GM12878 (cell line): ENCODE results near the gene TACR2. TPM values are rescaled to one million over a fixed set of nuclear protein-coding genes. Genes with fewer than 3 reads are reported as not detected.

ENCODE experiments used
- ATAC-seq: fragments of 200-7000 bp; cut with Tn5 transposase; 3 replicates; pipeline ENCODE4 v1.9.1; 2020; ENCODE audit warnings: mild to moderate bottlenecking, moderate library complexity
- BruUV-seq: library from RNA; stranded (reverse); fragments of 400-500 nt; replicated peaks from 2 replicates; lab custom pipeline; 2021; lab: Mats Ljungman, UMichigan
- CTCF ChIA-PET: fragments of 300-600 bp; sonication (Branson Sonifier 250); formaldehyde crosslinking; extraction: SDS; loops from one replicate; lab custom pipeline; 2021; ENCODE audit warnings: inconsistent platforms; lab: Yijun Ruan, JAX
- POLR2A ChIA-PET: fragments of 350-600 bp; formaldehyde crosslinking; extraction: SDS; loops from one replicate; lab custom pipeline; 2021; ENCODE audit warnings: inconsistent platforms; lab: Charles Lee
- RAD21 ChIA-PET: fragments of 300-600 bp; sonication (Branson Sonifier 250); formaldehyde crosslinking; loops from one replicate; lab custom pipeline; 2023; ENCODE audit warnings: antibody characterized with exemption; ENCODE audit not compliant: unreplicated experiment; lab: Charles Lee
- SMC1A ChIA-PET: fragments of 300-600 bp; sonication (Branson Sonifier 250); formaldehyde crosslinking; loops from one replicate; lab custom pipeline; 2023; ENCODE audit not compliant: unreplicated experiment, uncharacterized antibody; lab: Charles Lee
- DNase-seq: peaks from one replicate; pipeline ENCODE4 v3.0.0-alpha.2; 2011; ENCODE audit warnings: low read depth, low spot score
- FAIRE-seq: peaks from 3 replicates; lab custom pipeline; 2011; peaks lifted over from hg19 to GRCh38; lab: Jason Lieb, UNC
- H2AFZ ChIP-seq: 2 replicates; pipeline ENCODE4 v1.6.0; 2011; ENCODE audit warnings: low read depth, low read length, control low read depth; ENCODE audit not compliant: control insufficient read depth
- H3K27ac ChIP-seq: 2 replicates; pipeline ENCODE4 v1.5.1; 2011; ENCODE audit warnings: control low read depth; ENCODE audit not compliant: control insufficient read depth, insufficient read depth
- H3K27me3 ChIP-seq, 2 experiments: replicated peaks in 1 of 2; 2 replicates each; pipeline versions ENCODE4 v1.6.0 to v1.6.1; 2011; ENCODE audit warnings: low read length in 1 of 2; ENCODE audit not compliant: control insufficient read depth in 2 of 2, insufficient read depth in 2 of 2
- H3K36me3 ChIP-seq, 2 experiments: 2 replicates each; pipeline ENCODE4 v1.5.1; 2011; ENCODE audit warnings: low read length in 1 of 2; ENCODE audit not compliant: control insufficient read depth in 2 of 2, insufficient read depth in 2 of 2
- H3K4me1 ChIP-seq: 2 replicates; pipeline ENCODE4 v1.6.1; 2011; ENCODE audit warnings: mild to moderate bottlenecking, low read length, moderate library complexity, mixed read lengths; ENCODE audit not compliant: control insufficient read depth, insufficient read depth
- H3K4me2 ChIP-seq: 2 replicates; pipeline ENCODE4 v1.6.0; 2011; ENCODE audit warnings: control low read depth; ENCODE audit not compliant: control insufficient read depth, insufficient read depth
- H3K4me3 ChIP-seq: fragments of 200-600 bp; sonication (generic); 2 replicates; pipeline ENCODE4 v1.5.1; 2016
- H3K79me2 ChIP-seq: 2 replicates; pipeline ENCODE4 v1.6.0; 2011; ENCODE audit warnings: low read length; ENCODE audit not compliant: control insufficient read depth, insufficient read depth
- H3K9ac ChIP-seq: 2 replicates; pipeline ENCODE4 v1.8.0; 2011; ENCODE audit warnings: low read length, control low read depth, mixed read lengths; ENCODE audit not compliant: control insufficient read depth, insufficient read depth
- H3K9me3 ChIP-seq: replicated peaks from 3 replicates; pipeline ENCODE4 v1.5.1; 2011; ENCODE audit warnings: mild to moderate bottlenecking, low read length; ENCODE audit not compliant: control insufficient read depth, insufficient read depth
- H4K20me1 ChIP-seq: 2 replicates; pipeline ENCODE4 v1.6.0; 2011; ENCODE audit not compliant: control insufficient read depth, insufficient read depth
- ASH2L ChIP-seq: fragments of 300-600, 200-600 bp; sonication (generic); IDR thresholded peaks from 2 replicates; pipeline ENCODE4 v1.6.1; 2017; ENCODE audit warnings: low read depth, mild to moderate bottlenecking, borderline replicate concordance
- BHLHE40 ChIP-seq, 2 experiments: fragments of 450-650 bp in 1 of 2; IDR thresholded peaks; 2 replicates each; pipeline ENCODE4 v1.6.1; 2011 to 2017; ENCODE audit warnings: low read depth in 2 of 2, borderline replicate concordance in 1 of 2, improper control_type of control experiment in 1 of 2, low read length in 1 of 2, mild to moderate bottlenecking in 1 of 2
- CEBPB ChIP-seq, 2 experiments: fragments of 150-350 bp in 1 of 2; IDR thresholded peaks; 2 replicates each; pipeline ENCODE4 v1.6.1; 2012 to 2014; ENCODE audit warnings: low read depth in 2 of 2, low read length in 2 of 2, borderline replicate concordance in 1 of 2, inconsistent platforms in 1 of 2
- CHD4 ChIP-seq: fragments of 200-600 bp; sonication (generic); IDR thresholded peaks from 2 replicates; pipeline ENCODE4 v1.6.1; 2016; ENCODE audit warnings: mild to moderate bottlenecking
- HDAC2 ChIP-seq: fragments of 200-600 bp; sonication (generic); IDR thresholded peaks from 2 replicates; pipeline ENCODE4 v1.6.1; 2017
- LARP7 ChIP-seq: fragments of 450-650 bp; IDR thresholded peaks from 2 replicates; pipeline ENCODE4 v1.6.1; 2017; ENCODE audit warnings: mild to moderate bottlenecking
- MAX ChIP-seq: IDR thresholded peaks from 2 replicates; pipeline ENCODE4 v1.6.1; 2012; ENCODE audit warnings: low read depth, low read length, improper control_type of control experiment
- MTA3 ChIP-seq: IDR thresholded peaks from 2 replicates; pipeline ENCODE4 v1.6.1; 2012; ENCODE audit warnings: low read length, inconsistent platforms, borderline replicate concordance
- SRF ChIP-seq, 2 experiments: IDR thresholded peaks; 2 replicates each; pipeline ENCODE4 v1.6.1; 2011; ENCODE audit warnings: low read depth in 2 of 2, low read length in 2 of 2, mild to moderate bottlenecking in 1 of 2, moderate library complexity in 1 of 2
- SUZ12 ChIP-seq: fragments of 200-600 bp; sonication (generic); IDR thresholded peaks from one replicate; pipeline ENCODE4 v1.6.1; 2018; ENCODE audit warnings: antibody characterized with exemption, mild to moderate bottlenecking; ENCODE audit not compliant: unreplicated experiment
- USF2 ChIP-seq: IDR thresholded peaks from 2 replicates; pipeline ENCODE4 v1.6.1; 2011; ENCODE audit warnings: low read depth, low read length, improper control_type of control experiment, borderline replicate concordance
- ZNF217 ChIP-seq: fragments of 450-650 bp; IDR thresholded peaks from 2 replicates; pipeline ENCODE4 v1.6.1; 2017; ENCODE audit warnings: antibody characterized with exemption, mild to moderate bottlenecking
- WGBS: methylation state at CpG from one replicate; pipeline ENCODE4 v1.1.6; 2016; ENCODE audit warnings: low lambda C conversion rate; ENCODE audit not compliant: insufficient replicate concordance, insufficient coverage; ENCODE audit errors: missing lambda C conversion rate; 5-methylcytosine and 5-hydroxymethylcytosine counted together
- in situ Hi-C: fragments of 300-500 bp; cut with MboI; formaldehyde crosslinking; loops from 9 replicates; pipeline ENCODE4 v1.14.3; 2018; ENCODE audit warnings: mixed read lengths
- intact Hi-C: fragments of 100-400 bp; cut with micrococcal nuclease; formaldehyde crosslinking; loops from one replicate; pipeline ENCODE4 v1.14.2; 2022; ENCODE audit not compliant: unreplicated experiment
- polyA plus RNA-seq, 11 experiments: library from polyadenylated mRNA; depleted of rRNA in 4 of 11; unstranded in 6 of 11; stranded (reverse) in 5 of 11; fragments of >200 nt; fragmentation: Nextera tagmentation in 4 of 11; fragmentation: Illumina TruSeq in 1 of 11; extraction: Ambion mirVana in 4 of 11; extraction: Trizol in 1 of 11; gene quantifications; 1 replicate in 1 of 11; 2 replicates in 10 of 11; pipeline versions ENCODE4 v1.2.1 to v1.2.3, GENCODE V29; 2011 to 2016; ENCODE audit warnings: inconsistent platforms in 2 of 11, missing spikeins in 2 of 11, low read depth in 1 of 11
- total RNA-seq, 4 experiments: library from RNA; depleted of rRNA in 3 of 4; stranded (reverse); fragments of >200 nt in 3 of 4; fragmentation: Illumina TruSeq in 1 of 4; extraction: Trizol in 1 of 4; gene quantifications; 2 replicates each; pipeline versions ENCODE4 v1.2.1 to v1.2.3, GENCODE V29; 2013 to 2021
- TF ChIP-seq, protein P1 (sequence below): fragments of 450-650 bp; IDR thresholded peaks from 2 replicates; pipeline ENCODE4 v1.6.1; 2016; ENCODE audit warnings: mild to moderate bottlenecking, moderate library complexity, borderline replicate concordance
- TF ChIP-seq, protein P2 (sequence below): fragments of 450-650 bp; IDR thresholded peaks from 2 replicates; pipeline ENCODE4 v1.6.1; 2017; ENCODE audit warnings: low read depth, mild to moderate bottlenecking, moderate library complexity

TACR2 gene
- total and polyA plus RNA-seq, 10 of the 15 experiments (the other 5 are each of a cell fraction or from before 2014, with no cell fraction given): 0.11 TPM; not detected in 9

GRCh38 chr10:69419096-69419743 is 2.5 kb upstream of the TACR2 start:
- CTCF ChIA-PET: interaction anchor here (0.6 to 3.6 kb wide), 4 partner anchors 12 to 218 kb away, joined by 3 to 18 read pairs (median 8); no protein-coding TSS in a partner anchor
- no peak for TF ChIP-seq ASH2L
- TF ChIP-seq HDAC2: no peak
- no peak for TF ChIP-seq USF2
- TF ChIP-seq ZNF217: no peak
- TF ChIP-seq BHLHE40 (IDR thresholded peaks at IDR 0.05; ENCODE audit: borderline replicate concordance in 1 of 2, low read depth in 2 of 2, low read length in 1 of 2): no peak
- no peak for TF ChIP-seq SRF (IDR thresholded peaks at IDR 0.05; ENCODE audit: low read depth in 2 of 2, low read length in 2 of 2)
- TF ChIP-seq, protein P1, sequence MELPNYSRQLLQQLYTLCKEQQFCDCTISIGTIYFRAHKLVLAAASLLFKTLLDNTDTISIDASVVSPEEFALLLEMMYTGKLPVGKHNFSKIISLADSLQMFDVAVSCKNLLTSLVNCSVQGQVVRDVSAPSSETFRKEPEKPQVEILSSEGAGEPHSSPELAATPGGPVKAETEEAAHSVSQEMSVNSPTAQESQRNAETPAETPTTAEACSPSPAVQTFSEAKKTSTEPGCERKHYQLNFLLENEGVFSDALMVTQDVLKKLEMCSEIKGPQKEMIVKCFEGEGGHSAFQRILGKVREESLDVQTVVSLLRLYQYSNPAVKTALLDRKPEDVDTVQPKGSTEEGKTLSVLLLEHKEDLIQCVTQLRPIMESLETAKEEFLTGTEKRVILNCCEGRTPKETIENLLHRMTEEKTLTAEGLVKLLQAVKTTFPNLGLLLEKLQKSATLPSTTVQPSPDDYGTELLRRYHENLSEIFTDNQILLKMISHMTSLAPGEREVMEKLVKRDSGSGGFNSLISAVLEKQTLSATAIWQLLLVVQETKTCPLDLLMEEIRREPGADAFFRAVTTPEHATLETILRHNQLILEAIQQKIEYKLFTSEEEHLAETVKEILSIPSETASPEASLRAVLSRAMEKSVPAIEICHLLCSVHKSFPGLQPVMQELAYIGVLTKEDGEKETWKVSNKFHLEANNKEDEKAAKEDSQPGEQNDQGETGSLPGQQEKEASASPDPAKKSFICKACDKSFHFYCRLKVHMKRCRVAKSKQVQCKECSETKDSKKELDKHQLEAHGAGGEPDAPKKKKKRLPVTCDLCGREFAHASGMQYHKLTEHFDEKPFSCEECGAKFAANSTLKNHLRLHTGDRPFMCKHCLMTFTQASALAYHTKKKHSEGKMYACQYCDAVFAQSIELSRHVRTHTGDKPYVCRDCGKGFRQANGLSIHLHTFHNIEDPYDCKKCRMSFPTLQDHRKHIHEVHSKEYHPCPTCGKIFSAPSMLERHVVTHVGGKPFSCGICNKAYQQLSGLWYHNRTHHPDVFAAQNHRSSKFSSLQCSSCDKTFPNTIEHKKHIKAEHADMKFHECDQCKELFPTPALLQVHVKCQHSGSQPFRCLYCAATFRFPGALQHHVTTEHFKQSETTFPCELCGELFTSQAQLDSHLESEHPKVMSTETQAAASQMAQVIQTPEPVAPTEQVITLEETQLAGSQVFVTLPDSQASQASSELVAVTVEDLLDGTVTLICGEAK: no peak
- TF ChIP-seq MAX: no peak
- no peak for TF ChIP-seq MTA3
- TF ChIP-seq LARP7: no peak
- TF ChIP-seq, protein P2, sequence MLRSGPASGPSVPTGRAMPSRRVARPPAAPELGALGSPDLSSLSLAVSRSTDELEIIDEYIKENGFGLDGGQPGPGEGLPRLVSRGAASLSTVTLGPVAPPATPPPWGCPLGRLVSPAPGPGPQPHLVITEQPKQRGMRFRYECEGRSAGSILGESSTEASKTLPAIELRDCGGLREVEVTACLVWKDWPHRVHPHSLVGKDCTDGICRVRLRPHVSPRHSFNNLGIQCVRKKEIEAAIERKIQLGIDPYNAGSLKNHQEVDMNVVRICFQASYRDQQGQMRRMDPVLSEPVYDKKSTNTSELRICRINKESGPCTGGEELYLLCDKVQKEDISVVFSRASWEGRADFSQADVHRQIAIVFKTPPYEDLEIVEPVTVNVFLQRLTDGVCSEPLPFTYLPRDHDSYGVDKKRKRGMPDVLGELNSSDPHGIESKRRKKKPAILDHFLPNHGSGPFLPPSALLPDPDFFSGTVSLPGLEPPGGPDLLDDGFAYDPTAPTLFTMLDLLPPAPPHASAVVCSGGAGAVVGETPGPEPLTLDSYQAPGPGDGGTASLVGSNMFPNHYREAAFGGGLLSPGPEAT: no peak
- TF ChIP-seq CEBPB (IDR thresholded peaks at IDR 0.05; ENCODE audit: borderline replicate concordance in 1 of 2, low read depth in 2 of 2, low read length in 2 of 2): no peak
- TF ChIP-seq CHD4: no peak
- TF ChIP-seq SUZ12: no peak

More at GRCh38 chr10:69419096-69419743, 2.5 kb upstream of the TACR2 start:
- no peak overlapping the region for H3K4me3 ChIP-seq
- H3K9ac ChIP-seq: no peak overlapping the region
- ATAC-seq: no peak
- no peaks in the 10 kb centered on the region for H3K36me3 ChIP-seq
- FAIRE-seq: no peak
- in situ Hi-C loops: loop anchor here (10.0 kb wide), 1 partner anchor 216 kb away; the partner anchor contains the start of gene FAM241B
- no peaks in the 10 kb centered on the region for H4K20me1 ChIP-seq
- SMC1A ChIA-PET: interaction anchor here (1.0 kb wide), 1 partner anchor 11 kb away, joined by 4 read pairs; no protein-coding TSS in a partner anchor
- POLR2A ChIA-PET: interaction anchor here (0.5 kb wide), 1 partner anchor 138 kb away, joined by 3 read pairs; no protein-coding TSS in a partner anchor
- H3K4me2 ChIP-seq: no peak overlapping the region
- no peaks in the 10 kb centered on the region; a peak in 2 of 4 replicates for H3K27me3 ChIP-seq
- BruUV-seq: no TSS peak
- 59% methylated on average over 18 of the region's 18 CpGs for WGBS
- RAD21 ChIA-PET: no interaction called here
- H3K9me3 ChIP-seq: no peaks in the 10 kb centered on the region
- no peak overlapping the region for H3K27ac ChIP-seq
- no peaks in the 10 kb centered on the region for H3K79me2 ChIP-seq
- H3K4me1 ChIP-seq: no peaks in the 10 kb centered on the region
- no peak for DNase-seq
- intact Hi-C loops: no loop called here
- H2AFZ ChIP-seq: no peak overlapping the region
